NCI-H510A treated with DMSO at 0.1 percent for 48 hours (cell line): ENCODE data around the gene CNN2.

ENCODE experiments used
- DNase-seq: peaks from one replicate; lab custom pipeline; 2025; lab: John Stamatoyannopoulos, UW

Gene CNN2

DNA sequence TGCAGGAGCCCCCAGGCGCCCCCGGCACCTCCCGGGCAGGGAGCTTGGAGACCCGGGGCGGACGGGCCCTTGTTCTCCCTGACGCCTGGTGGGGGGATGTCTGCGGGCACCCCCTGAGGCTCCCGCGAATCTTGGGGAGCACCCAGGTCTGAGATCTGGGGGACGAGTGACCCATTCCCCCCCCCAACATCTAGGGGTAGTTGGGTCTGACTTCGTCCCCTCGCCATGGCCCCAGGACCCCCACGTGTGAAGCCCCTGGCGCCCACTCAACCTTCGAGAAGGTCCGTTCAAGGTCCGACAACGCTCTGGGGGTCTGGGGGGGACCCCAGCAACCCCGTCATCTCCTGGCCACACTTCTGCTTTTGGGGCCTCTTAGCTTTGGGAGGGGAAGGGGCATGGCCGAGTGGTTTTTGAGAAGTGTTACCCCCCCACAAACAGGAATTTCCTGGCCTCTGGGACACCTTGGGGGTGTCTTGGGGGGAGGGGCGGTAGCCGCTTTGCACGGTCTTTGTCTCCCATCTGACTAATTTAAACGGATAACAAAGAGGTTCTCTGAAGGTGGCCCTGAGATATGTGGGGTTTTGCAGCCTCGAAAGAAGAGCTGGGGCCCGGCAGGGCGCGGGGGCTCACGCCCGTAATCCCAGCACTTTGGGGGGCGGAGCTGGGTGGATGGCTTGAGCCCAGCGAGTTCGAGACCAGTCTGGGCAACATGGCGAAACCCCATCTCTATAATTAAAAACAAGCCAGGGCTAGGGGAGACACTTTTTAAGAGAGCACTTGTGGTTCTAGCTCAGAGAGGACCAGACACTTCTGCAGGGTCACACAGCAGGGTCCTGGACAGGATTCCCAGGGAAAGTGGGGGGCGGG lies 608 bp downstream of the CNN2 start:
- no peak for DNase-seq

GRCh38 chr19:1027650-1028061 lies 1.2 kb downstream of the CNN2 start:
- no peak for DNase-seq

GRCh38 chr19:1028062-1028926 lies 1.9 kb downstream of the CNN2 start:
- no peak for DNase-seq

DNA sequence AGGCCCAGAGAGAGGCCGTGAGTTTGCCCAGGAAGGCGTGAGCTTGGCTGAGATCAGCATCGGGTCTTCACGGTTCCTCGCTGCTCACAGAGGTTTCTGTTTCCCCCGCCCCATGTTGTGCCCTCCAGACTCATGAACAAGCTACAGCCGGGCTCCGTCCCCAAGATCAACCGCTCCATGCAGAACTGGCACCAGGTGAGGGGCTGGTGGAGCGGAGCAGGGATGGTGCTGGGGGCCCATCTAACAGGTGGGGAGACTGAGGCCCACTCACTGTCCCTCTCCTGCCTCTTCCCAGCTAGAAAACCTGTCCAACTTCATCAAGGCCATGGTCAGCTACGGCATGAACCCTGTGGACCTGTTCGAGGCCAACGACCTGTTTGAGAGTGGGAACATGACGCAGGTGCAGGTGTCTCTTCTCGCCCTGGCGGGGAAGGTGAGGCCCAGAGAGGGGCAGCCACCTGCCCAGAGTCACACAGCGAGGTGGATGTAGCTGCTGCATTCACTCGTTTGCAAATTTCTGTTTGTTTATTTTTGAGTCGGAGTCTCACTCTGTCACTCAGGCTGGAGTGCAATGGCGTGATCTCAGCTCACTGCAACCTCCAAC lies 6.0 kb downstream of the CNN2 start:
- no peak for DNase-seq

GRCh38 chr19:1035998-1036621 lies 9.7 kb downstream of the CNN2 start:
- DNase-seq: no peak

- no peak for DNase-seq
These were observed 11.2 kb downstream of the CNN2 start for GRCh38 chr19:1037621-1038064.

DNA sequence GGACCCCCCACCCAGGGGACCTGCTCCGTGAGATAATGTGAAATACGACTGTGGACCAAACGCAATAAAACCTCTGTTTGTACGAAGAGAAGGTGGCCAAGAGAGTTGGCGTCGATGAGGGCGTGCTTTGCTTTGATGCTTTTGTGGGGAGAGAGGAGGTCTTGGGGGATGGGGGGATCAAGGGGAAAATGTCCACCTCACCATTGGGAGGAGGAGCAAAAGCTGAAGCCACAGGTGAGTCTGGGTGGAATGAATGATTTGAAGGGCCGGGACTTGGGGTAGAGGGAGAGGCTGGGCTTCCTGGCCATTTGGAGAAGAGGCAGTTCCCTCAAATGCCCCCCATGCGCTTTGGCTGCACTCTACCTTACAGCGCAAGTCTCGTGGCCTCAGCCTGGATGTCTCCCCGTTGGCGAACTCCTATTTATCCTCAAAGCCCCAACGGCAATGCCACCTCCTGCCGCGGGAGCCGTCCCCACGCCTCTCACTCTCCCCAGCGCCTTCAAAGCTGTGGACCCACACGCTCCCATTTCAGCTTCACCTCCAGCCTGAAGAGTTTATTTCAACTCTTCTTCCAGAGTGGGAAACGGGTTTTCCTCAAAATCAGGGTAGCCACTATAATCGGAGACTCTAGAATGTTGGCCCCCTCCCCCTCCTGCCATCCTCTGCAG lies 12.7 kb downstream of the CNN2 start:
- DNase-seq: no peak

DNA sequence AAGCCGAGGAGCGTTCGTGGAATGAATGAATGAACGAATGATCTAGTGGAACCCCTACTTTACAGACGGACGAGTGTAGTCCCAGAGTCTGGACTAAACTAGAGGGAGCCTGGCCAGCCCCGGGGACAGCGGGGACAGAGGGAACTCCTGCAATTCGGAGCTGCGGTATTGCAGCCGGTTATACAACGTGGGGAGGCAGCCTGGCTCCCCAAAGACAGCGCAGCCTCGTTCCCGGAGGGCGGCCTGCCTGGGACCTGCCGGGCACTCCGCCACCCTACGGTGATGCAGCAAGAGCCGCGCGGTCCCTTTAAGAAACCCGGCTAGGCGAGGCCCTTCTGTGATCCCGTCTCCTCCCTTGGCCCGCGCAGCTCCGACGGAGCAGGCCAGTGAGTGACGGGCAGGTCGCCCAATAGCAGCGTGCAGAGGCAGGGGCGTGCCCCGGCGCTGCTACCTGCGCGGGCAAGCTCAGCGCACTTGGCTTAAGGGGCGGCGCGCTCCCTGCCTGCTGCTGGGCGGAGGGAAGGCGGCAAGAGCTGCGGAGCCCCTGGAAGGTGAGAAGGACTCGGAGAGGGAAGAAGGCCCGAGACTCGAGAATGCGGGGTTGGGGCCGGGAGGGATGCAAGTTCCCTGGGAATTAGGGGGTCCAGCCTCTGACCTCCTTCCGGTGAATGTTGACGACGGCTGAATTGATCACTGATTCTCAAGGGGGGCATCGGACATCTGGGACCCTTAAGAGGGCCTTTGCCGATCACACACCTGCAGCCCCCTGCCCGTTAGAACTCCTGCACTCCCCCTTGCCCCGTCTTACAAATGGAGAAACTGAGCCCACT lies 13.5 kb downstream of the CNN2 start, which contains the start of gene ABCA7:
Gene ABCA7, plus strand, starts transcription at position 462 of the 830 bp plus-strand sequence. CDS start 1,255 bp downstream, outside the sequence.
- DNase-seq: peak; percentile 90

GRCh38 chr19:1040476-1041271 lies 14.3 kb downstream of the CNN2 start:
- peak; percentile 61 for DNase-seq

DNA sequence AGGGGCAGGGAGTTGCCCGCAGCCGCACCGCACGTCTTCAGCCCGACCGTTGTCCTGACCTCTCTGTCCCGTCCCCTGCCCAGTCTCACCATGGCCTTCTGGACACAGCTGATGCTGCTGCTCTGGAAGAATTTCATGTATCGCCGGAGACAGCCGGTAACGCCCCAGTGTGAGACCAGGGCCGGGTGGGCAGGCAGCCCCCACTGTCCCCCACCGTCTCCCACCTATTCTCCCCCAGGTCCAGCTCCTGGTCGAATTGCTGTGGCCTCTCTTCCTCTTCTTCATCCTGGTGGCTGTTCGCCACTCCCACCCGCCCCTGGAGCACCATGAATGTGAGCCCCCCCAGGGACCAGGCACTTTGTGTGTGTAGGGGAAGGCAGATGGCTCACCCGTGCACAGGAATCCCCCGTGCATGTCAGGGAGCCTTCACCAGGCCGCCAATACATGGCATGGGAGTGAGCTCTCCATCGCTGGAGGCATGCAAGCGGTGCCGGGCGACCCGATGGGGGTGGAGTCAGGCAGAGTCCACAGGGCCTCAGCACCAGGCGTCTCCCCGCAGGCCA lies 14.9 kb downstream of the CNN2 start:
- DNase-seq: no peak

- no peak for DNase-seq
These were observed 15.7 kb downstream of the CNN2 start for GRCh38 chr19:1041835-1042685.

DNA sequence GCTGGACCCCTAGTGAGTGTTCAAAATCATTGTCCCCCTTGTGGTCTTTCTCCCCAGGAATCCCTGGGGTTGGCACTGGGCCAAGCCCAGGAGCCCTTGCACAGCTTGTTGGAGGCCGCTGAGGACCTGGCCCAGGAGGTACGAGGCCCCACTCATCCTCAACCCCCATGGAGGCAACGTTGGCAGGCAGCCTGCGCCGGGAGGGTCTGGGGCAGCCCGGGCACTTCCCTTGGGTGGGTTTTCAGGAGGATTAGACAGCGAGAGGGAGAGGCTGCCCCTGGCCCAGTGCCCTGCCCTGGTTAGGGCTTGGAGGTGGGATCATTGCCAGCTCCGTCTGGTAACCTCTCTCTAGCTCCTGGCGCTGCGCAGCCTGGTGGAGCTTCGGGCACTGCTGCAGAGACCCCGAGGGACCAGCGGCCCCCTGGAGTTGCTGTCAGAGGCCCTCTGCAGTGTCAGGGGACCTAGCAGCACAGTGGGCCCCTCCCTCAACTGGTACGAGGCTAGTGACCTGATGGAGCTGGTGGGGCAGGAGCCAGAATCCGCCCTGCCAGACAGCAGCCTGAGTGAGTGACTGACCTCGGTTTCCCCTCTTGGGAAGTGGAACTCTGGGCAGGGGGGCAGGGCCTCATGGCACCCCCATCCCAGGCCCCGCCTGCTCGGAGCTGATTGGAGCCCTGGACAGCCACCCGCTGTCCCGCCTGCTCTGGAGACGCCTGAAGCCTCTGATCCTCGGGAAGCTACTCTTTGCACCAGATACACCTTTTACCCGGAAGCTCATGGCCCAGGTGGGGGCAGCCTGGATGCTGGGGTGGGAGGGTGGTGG lies 16.5 kb downstream of the CNN2 start:
- no peak for DNase-seq

- DNase-seq: no peak
These were observed 18.8 kb downstream of the CNN2 start for GRCh38 chr19:1045247-1045603.

DNA sequence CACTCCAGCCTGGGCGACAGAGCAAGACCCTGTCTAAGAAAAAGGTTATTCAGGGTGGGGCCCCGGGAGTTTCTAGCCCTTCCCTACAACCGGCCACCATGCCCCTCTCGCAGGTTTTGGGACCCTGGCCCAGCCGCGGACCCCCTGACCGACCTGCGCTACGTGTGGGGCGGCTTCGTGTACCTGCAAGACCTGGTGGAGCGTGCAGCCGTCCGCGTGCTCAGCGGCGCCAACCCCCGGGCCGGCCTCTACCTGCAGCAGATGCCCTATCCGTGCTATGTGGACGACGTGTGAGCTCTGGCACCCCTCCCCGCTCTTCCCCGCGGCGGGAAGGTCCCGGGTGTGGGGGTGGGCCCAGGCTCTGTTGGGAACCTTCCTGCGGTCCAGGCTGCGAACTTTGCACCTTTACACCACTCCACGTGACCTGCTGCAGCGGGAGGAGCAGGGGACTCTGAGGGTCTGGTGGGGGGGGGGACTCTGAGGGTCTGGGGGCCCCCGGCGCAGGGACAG lies 19.8 kb downstream of the CNN2 start:
- DNase-seq: no peak

DNA sequence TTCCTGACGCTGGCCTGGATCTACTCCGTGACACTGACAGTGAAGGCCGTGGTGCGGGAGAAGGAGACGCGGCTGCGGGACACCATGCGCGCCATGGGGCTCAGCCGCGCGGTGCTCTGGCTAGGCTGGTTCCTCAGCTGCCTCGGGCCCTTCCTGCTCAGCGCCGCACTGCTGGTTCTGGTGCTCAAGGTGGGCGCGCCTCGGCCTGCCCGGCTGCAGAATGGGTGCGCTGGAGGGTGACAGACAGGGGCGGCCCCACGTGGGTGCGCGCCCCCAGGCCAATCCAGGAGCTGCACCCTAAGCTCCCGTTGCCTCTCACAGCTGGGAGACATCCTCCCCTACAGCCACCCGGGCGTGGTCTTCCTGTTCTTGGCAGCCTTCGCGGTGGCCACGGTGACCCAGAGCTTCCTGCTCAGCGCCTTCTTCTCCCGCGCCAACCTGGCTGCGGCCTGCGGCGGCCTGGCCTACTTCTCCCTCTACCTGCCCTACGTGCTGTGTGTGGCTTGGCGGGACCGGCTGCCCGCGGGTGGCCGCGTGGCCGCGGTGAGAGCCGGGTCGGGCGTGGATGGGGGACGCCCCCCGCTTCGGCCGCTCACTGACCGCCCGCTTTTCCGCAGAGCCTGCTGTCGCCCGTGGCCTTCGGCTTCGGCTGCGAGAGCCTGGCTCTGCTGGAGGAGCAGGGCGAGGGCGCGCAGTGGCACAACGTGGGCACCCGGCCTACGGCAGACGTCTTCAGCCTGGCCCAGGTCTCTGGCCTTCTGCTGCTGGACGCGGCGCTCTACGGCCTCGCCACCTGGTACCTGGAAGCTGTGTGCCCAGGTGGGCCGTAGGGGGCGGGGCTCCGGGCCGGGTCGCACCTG lies 20.7 kb downstream of the CNN2 start:
- no peak for DNase-seq

- no peak for DNase-seq
These were observed 21.3 kb downstream of the CNN2 start for GRCh38 chr19:1047696-1048147.
